Activated CD4-positive, alpha-beta T cell treated with anti-CD3 and anti-CD28 coated beads, Interleukin-2, amount 50 U/mL, for 1 hour (primary cell): Measurements from ENCODE around the gene SPATS1.
"Not testable (repeated sequence)": the region's sequence is repeated elsewhere in the genome, so short reads cannot be mapped to it uniquely, and the experiment has no call there.

Experiments
- DNase-seq: peaks from one replicate; pipeline ENCODE4 v3.0.0-alpha.2; 2020

The SPATS1 gene

GRCh38 chr6:44346818-44347217 lies 4.4 kb downstream of the SPATS1 start:
- DNase-seq = not testable (repeated sequence)

DNA sequence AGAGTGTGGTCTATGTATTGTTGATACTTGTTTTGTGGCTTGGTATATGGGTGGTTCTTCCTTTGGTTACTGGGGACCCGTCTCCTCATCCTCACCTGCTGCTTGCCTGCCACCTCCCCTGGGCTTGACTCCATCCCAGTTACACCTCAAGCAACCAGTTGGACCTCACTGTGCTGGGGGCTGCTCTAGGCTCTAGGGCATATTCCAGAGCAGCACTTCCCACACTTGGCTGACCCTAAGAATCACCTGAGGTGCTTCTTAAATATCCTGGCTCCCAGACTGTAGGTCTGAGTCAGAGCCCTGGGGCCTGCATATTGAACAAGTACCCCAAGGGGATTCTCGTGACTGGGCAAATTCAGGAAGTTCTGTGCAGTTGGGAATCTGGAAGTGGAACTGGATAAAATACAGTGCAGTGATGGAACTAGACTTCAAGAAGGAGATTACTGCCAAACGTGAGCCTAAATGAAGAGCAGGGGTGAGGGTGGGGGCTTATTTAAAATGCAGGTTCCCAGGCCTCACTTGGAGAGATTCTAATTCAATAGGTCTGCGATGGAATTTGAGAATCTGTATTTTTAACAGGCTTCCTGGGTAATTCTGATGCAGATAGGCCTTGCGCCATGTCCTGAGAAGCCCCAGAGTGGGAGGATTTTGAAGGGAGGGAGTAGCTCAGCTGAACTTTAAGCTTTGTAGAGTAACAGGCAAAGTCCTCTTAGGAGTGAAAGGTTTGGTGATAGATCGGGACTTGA lies 7.6 kb downstream of the SPATS1 start:
- no peak for DNase-seq

DNA sequence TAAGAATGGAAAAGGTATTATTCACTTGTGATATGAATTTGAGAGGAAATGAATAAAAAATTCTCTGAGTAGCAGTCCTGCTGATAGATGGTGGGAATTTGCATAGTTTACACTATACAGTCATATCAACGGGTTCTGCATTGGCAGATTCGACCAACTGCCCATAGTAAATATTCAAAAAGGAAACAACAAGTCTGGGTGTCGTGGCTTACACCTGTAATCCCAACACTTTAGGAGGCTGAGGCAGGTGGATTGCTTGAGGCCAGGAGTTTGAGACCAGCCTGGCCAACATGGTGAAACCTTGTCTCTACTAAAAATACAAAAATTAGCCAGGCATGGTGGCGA lies 8.2 kb downstream of the SPATS1 start:
- DNase-seq = not testable (repeated sequence)

DNA sequence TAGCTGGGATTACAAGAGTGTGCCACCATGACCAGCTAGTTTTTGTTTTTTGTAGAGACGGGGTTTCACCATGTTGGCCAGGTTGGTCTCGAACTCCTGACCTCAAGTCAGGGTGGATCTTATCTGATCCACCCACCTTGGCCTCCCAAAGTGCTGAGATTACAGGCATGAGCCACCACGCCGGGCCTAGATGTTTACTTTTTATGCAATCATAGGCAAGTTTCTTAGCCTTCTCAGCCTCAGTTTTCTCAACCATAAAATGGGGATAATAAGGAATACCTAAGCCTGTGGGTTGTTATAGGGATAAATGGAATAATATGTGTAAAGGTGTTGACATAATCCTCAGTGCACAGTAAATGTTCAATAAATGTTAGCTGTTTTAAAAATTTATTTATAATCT lies 9.8 kb downstream of the SPATS1 start:
- no peak for DNase-seq

DNA sequence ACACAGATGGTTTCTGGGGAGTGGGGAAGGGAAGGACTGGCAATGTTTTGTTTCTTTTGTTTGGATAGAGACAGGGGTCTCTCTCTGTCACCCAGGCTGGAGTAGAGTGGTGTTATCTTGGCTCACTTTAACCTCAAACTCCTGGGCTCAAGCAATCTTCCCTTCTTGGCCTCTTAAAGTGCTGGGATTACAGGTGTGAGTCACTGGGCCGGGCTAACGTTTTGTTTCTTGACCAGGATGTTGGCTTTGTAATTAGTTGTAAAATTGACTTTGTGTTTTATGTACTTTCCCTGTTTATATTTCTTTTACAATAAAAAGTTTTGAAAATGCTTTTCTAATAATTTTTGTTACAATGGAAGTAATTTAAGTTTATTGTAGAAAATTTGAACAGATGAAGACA lies 10.9 kb downstream of the SPATS1 start:
- DNase-seq = no peak

GRCh38 chr6:44355640-44356039 lies 13.2 kb downstream of the SPATS1 start:
- DNase-seq = no peak

DNA sequence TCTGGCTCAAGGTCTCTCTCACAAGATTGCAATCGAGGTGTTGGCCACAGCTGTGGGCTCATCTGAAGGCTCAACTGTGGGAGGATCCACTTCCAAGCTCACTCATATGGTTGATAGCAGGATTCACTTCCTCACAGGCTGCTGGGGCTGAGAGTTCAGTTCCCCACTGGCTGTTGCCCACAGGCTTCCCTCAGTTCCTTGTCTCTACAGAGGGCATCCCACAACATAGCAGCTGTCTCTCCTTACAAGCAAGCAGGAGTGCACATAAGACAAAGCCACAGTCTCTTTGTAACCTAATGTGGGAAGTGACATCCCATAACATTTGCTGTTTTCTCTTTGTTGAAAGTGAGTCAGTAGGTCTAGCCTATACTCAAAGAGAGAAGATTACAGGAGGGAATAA lies 14.0 kb downstream of the SPATS1 start:
- DNase-seq = no peak

GRCh38 chr6:44359973-44360372 lies 17.5 kb downstream of the SPATS1 start:
- no peak for DNase-seq

GRCh38 chr6:44361947-44362346 lies 19.5 kb downstream of the SPATS1 start:
- DNase-seq = no peak

GRCh38 chr6:44363377-44363926 lies 21.0 kb downstream of the SPATS1 start:
- no peak for DNase-seq

- no peak for DNase-seq
Measured at GRCh38 chr6:44366781-44367180, 24.3 kb downstream of the SPATS1 start.

- DNase-seq = no peak
Measured at GRCh38 chr6:44367681-44368080, 25.2 kb downstream of the SPATS1 start.

DNA sequence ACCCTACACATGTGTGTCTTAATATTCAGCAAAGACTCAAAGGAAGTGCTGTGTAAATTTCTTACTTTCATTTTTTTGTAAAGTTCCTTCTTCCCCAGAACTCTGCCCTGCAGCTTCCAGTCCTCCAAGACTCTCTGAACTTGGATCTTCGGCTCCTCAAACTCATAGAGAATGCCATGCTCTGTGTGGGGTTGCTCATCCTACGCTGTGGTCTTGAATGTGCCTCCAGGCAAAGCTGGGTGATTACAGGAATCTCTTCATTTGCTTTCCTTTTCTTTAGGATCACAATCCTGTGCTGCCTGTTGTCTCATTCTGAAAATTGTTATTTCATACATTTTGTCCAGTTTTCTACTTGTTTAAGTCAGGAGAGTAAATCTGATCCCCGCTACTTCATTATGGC lies 30.6 kb downstream of the SPATS1 start:
- no peak for DNase-seq

DNA sequence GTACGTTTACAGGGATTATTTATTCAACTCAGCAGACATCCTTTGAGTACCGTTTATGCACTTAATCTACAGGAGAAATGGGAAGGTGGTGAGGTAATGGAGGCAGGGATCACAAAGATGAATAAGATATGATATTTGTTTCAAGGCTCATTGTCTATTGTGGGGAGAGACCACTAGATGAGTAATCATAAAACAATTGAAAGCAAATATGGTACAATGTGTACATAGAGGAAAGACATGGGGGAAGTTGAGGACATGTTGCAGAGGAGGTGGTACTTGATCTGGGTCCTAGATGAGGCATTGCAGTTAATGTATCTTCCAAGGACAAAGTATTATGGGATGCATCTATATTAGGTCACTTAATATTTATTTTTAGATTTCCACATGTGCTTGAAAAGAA lies 31.3 kb downstream of the SPATS1 start:
- no peak for DNase-seq

- no peak for DNase-seq
Measured at GRCh38 chr6:44375071-44375470, 32.6 kb downstream of the SPATS1 start.

GRCh38 chr6:44377484-44377883 lies 35.0 kb downstream of the SPATS1 start:
- no peak for DNase-seq

DNA sequence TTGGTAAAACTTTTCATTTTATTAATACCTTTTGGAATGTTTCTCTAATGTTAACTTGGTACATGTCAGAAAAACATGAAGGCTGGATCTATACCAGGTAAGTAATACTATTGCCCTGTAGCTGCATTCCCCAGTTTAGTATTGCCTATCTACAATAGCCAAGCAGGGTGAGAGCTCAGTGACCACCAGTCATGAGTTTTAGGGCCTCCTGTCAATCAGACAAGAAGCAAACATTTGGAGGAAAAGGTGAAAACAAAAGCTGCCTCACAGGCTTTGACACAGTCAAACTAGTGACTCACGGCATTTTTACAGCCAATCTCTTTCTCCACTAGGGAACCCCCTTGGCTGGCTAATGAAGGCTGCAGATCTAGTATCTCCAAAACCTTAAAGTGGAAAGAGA lies 35.5 kb downstream of the SPATS1 start:
- DNase-seq = no peak

DNA sequence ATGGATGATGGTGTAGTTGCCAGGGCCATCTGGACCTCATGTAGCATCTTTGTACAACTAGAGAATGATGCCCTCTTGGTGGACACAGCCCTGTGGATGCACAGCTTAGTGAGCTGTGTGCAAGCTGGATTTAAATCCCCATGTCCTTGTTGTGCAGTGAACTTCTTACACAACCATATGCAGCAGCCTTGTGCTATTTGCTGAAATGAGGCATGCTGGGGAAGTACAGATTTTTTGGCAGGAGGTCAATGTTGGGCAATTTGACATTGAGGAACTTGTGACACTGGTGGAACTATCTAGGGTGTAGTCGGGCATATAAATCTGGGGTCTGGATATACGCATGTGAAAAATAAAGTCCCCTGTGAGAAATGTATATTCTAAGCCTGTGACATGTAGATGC lies 39.3 kb downstream of the SPATS1 start:
- DNase-seq = no peak

DNA sequence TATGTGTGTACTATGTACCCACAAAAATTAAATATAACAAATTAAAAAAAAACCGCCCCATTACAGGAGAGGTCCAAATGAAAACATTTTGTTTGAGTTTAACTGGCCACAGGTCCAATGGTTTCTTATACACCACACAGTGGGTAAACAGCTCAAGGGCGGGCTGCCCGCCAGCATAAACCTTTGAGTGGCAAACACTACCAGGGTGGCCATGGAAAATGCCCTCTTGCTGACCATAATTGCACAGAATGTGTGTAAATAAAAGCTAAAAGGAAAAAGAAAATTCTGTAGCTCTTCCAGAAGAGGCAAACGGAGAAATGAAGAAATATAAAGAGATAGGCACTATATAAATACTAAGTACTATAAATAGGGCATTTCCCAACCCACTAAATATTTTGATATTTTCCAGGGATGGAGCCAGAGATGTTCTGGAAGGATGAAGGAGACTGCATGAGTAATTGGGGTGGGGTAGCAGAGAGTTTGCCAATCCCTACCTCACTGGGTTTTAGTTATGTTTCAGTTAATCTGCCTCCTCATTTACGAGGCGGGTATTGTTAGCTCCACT lies 44.0 kb downstream of the SPATS1 start:
- no peak for DNase-seq

DNA sequence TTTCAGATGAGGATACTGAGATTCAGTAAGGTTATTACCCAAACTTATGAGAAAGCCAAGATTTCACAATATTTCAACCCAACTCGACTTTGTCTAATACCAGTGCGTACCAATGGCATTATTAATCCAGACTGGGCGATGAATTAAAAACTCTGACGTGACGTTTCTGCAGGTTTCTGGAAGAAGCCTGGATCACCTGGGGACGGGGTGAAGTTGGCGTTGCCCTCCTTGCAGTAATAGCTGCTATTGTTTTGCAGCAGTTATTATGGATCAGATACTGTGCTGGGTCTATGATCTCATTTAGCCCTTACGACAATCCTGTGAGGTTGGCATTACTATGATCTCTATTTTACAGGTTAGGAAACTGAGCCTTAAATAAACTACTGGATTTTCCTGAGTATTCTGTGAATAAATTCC lies 44.5 kb downstream of the SPATS1 start:
- no peak for DNase-seq

DNA sequence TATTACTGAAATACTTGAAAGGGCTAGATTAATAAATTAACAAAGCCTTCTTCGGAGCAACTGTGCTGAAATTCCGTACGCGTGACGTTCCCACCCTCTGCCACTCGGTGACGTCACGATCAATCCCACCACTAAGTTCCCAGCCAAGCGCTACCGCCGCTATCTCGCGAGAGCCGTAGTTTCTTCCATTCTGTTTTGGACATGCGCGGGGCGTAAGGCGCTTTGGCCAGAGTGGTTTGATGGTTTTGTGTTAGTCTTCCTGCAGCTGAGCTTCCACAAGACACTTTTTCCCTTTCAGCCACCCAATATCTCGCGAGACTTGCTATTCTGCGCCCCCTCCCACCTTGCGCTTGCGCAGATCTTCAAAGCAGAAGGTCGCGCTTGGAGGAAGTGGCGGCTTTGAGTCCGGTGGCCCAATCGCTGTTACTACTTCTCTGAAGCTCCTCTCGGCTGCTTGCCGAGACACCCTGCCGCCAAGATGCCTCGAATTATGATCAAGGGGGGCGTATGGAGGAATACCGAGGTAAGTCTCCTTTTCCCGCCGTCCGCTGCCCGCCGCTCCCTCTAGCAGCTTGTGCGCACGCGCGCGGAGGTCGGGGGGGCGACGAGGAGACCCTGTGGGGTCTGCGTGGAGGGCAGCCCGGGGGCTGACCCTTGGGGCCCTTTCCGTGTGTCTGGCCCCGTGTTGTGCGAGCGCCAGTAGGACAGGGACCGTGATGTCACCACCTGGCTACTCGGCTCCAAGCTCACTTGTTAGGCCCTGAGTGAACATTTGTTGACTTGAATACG lies 45.1 kb downstream of the SPATS1 start, which contains the start of gene CDC5L:
TSS of gene CDC5L (plus strand) at position 361 of the 789 bp plus-strand sequence. CDS start at position 479, 118 bp downstream.
- DNase-seq = peak; percentile 84

GRCh38 chr6:44388135-44388487 lies 45.7 kb downstream of the SPATS1 start:
- DNase-seq = no peak

- DNase-seq = no peak
Measured at GRCh38 chr6:44388887-44389286, 46.4 kb downstream of the SPATS1 start.

DNA sequence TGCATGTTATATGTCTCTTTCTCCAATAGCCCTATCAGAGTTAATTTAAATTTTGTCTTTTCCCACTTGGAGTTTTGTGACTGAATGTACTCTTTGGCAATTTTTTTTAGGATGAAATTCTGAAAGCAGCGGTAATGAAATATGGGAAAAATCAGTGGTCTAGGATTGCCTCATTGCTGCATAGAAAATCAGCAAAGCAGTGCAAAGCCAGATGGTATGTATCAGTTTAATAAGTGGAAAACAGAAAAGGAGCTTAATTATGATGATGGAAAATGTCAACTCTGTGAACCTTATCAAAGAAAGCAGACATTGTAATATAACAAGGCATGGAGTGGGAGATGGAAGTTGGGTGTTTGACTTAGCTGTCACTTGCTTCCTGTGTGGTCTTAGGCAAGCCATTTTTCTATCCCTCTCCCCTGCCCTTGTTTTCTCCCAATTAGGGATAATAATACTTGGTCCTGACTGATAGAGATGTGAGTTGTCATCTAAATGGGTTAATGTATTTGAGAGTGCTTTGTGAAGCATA lies 47.8 kb downstream of the SPATS1 start:
- DNase-seq = no peak
